GM12892 (cell line): ENCODE measurements around the gene MINDY3.

Experiments
- POLR2AphosphoS5 ChIP-seq: IDR thresholded peaks from 2 replicates; pipeline ENCODE4 v1.6.1; 2011; ENCODE audit warnings: low read depth, low read length, control low read depth
- TAF1 ChIP-seq: IDR thresholded peaks from 2 replicates; pipeline ENCODE4 v1.6.1; 2011; ENCODE audit warnings: low read depth, mild to moderate bottlenecking, control low read depth, low read length, borderline replicate concordance

DNA sequence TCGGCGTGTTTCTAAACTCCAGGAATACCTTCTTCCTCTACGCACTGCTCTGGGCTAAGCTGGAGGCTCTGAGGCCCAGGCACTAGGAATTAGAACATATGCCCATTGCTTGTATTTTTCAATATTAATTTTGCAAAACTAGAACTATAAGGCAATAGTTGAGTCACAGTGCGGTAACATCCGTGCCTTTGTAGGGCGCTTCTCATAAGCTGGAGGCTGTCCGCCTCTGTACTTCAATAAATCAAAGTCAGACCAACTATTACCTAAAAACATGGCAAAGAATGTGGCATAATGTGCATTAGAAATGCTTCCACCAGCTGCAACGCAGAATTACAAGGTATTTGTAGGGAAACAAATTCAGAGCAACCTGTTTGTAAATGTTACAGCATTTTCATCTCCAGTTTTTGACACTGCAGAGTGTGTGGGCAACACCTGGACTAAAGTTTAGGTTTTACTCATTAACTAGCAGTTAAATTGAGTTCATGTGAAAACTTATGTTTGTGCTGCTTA lies 440 bp upstream of the MINDY3 start:
- no peak for TF ChIP-seq POLR2AphosphoS5
- TF ChIP-seq TAF1, result no peak
